ENCODE measurements around the gene RGS14.
A peak's percentile ranks its signal among the peaks of the same experiment; 100 is the strongest.

Gene RGS14

DNA sequence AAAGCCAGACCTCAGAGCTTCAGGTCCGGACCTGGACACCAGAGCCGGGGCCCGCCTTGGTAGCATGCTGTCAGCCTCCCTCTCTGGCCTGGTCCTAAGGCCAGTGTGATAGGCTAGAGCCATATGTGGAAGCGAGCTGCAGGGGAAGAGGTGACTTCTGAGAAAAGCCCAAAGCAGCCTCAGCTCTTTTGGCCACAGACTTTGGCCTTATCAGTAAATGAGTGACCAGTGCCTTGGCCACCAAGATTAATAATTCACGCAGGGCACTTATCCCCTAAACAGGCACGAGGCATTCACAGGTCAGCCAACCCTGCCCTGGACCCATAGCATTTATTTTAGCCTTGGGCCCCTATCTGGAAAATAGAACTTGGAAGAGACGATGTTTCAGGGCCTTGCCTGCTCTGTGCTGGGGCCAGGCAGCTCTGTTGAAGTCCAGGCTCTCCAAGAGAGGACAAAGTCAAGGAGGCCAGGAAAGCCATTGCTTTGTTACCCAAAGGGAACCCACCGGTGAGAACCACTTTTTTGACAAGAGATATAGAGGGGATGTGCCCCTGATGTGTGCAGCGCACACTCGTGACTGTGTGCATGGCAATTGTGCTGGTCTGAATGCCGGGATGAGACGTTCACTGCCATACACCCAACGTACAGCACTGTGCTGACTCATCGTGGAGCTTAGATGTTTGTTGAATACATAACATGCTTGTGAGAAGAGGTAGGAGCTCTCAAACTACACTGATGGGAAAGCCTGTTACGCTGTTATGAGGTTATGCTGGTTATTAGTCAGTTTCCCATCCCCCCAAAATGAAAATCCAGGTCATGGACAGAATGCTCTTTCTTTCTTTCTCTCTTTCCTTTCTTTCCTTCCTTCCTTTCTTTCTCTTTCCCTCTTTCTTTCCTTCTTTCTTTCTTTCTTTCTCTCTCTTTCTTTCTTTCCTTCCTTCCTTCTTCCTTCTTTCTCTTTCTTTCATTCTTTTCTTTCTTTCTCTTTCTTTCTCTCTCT lies 21.5 kb downstream of the RGS14 start:
- H3K27me3 ChIP-seq (ENCODE audit: control insufficient read depth, low read length): peaks cover 18% of the 10 kb centered on the region; the same call in 1 of the 2 replicates
- TF ChIP-seq, protein P1, sequence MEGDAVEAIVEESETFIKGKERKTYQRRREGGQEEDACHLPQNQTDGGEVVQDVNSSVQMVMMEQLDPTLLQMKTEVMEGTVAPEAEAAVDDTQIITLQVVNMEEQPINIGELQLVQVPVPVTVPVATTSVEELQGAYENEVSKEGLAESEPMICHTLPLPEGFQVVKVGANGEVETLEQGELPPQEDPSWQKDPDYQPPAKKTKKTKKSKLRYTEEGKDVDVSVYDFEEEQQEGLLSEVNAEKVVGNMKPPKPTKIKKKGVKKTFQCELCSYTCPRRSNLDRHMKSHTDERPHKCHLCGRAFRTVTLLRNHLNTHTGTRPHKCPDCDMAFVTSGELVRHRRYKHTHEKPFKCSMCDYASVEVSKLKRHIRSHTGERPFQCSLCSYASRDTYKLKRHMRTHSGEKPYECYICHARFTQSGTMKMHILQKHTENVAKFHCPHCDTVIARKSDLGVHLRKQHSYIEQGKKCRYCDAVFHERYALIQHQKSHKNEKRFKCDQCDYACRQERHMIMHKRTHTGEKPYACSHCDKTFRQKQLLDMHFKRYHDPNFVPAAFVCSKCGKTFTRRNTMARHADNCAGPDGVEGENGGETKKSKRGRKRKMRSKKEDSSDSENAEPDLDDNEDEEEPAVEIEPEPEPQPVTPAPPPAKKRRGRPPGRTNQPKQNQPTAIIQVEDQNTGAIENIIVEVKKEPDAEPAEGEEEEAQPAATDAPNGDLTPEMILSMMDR (IDR thresholded peaks at IDR 0.05; ENCODE audit: low read depth, low read length, poor library complexity, severe bottlenecking): no peak
- no peak for TF ChIP-seq EZH2phosphoT487 (IDR thresholded peaks at IDR 0.05; ENCODE audit: borderline replicate concordance, low read length)
- no peaks in the 10 kb centered on the region for H3K36me3 ChIP-seq (ENCODE audit: control insufficient read depth, low read length)
- no peaks in the 10 kb centered on the region for H4K20me1 ChIP-seq (ENCODE audit: control insufficient read depth, insufficient read depth, low read depth, low read length)
- no peak overlapping the region for H3K4me2 ChIP-seq (ENCODE audit: low read length)
- no peaks in the 10 kb centered on the region for H3K9me2 ChIP-seq (replicated peaks; ENCODE audit: control insufficient read depth, low read length)
- H3K4me3 ChIP-seq (ENCODE audit: low read length): no peak overlapping the region
- no peak overlapping the region for H3K27ac ChIP-seq (ENCODE audit: low read depth, low read length)
- no peaks in the 10 kb centered on the region for H3K79me2 ChIP-seq (ENCODE audit: control insufficient read depth, low read length)
- H3F3A ChIP-seq (ENCODE audit: control insufficient read depth, insufficient read depth): no peaks in the 10 kb centered on the region
- no peaks in the 10 kb centered on the region for H3K4me1 ChIP-seq (ENCODE audit: control insufficient read depth, low read length)
- H3K9me3 ChIP-seq (ENCODE audit: control insufficient read depth, insufficient read depth, low read length): no peaks in the 10 kb centered on the region

DNA sequence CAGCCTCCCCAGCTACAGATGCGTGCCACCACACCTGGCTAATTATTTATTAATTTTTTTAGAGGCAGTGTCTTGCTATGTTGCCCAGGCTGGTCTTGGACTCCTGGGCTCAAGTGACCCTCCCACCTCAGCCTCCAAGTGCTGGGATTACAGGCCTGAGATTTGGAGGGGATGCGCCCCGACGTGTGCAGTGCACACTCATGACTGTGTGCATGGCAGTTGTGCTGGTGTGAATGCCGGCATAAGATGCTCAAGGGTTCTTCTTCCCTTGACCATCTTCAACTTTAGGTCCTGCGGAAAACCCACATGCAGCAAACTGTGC lies 23.0 kb downstream of the RGS14 start:
- Histone ChIP-seq H3K4me1 (ENCODE audit: control insufficient read depth, low read length) (no peaks in the 10 kb centered on the region), H3K9me2 (replicated peaks; ENCODE audit: control insufficient read depth, low read length) (no peaks in the 10 kb centered on the region), H4K20me1 (ENCODE audit: control insufficient read depth, insufficient read depth, low read depth, low read length) (no peaks in the 10 kb centered on the region), H3K27ac (ENCODE audit: low read depth, low read length) (no peak overlapping the region), H3K36me3 (ENCODE audit: control insufficient read depth, low read length) (no peaks in the 10 kb centered on the region), H3K27me3 (ENCODE audit: control insufficient read depth, low read length) (peaks cover 21% of the 10 kb centered on the region; the same call in 1 of the 2 replicates), H3K4me3 (ENCODE audit: low read length) (no peak overlapping the region), H3K9me3 (ENCODE audit: control insufficient read depth, insufficient read depth, low read length) (no peaks in the 10 kb centered on the region), H3K4me2 (ENCODE audit: low read length) (no peak overlapping the region), H3F3A (ENCODE audit: control insufficient read depth, insufficient read depth) (no peaks in the 10 kb centered on the region), H3K79me2 (ENCODE audit: control insufficient read depth, low read length) (no peaks in the 10 kb centered on the region)
- no peak for TF ChIP-seq EZH2phosphoT487 (IDR thresholded peaks at IDR 0.05; ENCODE audit: borderline replicate concordance, low read length)
- TF ChIP-seq, protein P1 (IDR thresholded peaks at IDR 0.05; ENCODE audit: low read depth, low read length, poor library complexity, severe bottlenecking): no peak

DNA sequence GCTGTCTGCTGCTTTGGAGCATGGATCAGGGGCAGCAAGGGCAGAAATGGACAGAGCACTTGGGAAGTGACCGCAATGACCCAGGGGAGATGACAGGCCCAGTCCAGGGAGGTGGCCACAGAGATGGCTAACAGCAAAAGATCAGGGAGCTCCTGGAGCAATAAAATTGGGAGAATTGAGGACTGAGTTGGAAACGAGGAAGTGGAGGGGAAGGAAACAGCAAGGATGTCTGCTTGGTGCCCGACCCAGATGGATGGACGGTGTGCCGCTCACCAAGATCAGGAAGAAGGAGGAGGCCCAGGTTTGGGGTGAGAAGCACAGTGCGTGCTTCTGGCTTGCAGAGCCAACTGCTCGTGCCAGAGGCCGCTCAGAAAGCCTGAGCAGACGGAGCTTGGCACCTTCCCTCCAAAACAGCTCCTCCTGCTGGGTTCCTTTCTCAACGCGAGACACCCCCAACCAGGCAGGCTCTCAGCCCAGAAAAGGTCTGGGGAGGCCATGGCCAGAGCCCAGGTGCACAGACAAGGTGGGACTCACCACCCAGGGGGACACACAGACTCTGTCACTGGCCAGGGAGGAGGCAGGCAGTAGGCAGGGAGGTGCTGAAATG lies 24.8 kb downstream of the RGS14 start:
- Histone ChIP-seq H3F3A (ENCODE audit: control insufficient read depth, insufficient read depth) (no peaks in the 10 kb centered on the region), H3K27me3 (ENCODE audit: control insufficient read depth, low read length) (peaks cover 21% of the 10 kb centered on the region; the same call in 1 of the 2 replicates), H3K27ac (ENCODE audit: low read depth, low read length) (no peak overlapping the region), H3K9me2 (replicated peaks; ENCODE audit: control insufficient read depth, low read length) (no peaks in the 10 kb centered on the region), H3K4me2 (ENCODE audit: low read length) (no peak overlapping the region), H3K36me3 (ENCODE audit: control insufficient read depth, low read length) (no peaks in the 10 kb centered on the region), H3K79me2 (ENCODE audit: control insufficient read depth, low read length) (no peaks in the 10 kb centered on the region), H3K4me1 (ENCODE audit: control insufficient read depth, low read length) (peaks cover 13% of the 10 kb centered on the region), H3K4me3 (ENCODE audit: low read length) (no peak overlapping the region), H4K20me1 (ENCODE audit: control insufficient read depth, insufficient read depth, low read depth, low read length) (no peaks in the 10 kb centered on the region), H3K9me3 (ENCODE audit: control insufficient read depth, insufficient read depth, low read length) (no peaks in the 10 kb centered on the region)
- TF ChIP-seq, protein P1 (IDR thresholded peaks at IDR 0.05; ENCODE audit: low read depth, low read length, poor library complexity, severe bottlenecking): peak; percentile 37
- no peak for TF ChIP-seq EZH2phosphoT487 (IDR thresholded peaks at IDR 0.05; ENCODE audit: borderline replicate concordance, low read length)

All from DOHH2 (cell line).